Measurements from ENCODE around the gene PRR7. TPM values are rescaled to one million over a fixed set of nuclear protein-coding genes. Genes with fewer than 3 reads are reported as not detected.
"Not testable (repeated sequence)": the region's sequence is repeated elsewhere in the genome, so short reads cannot be mapped to it uniquely, and the experiment has no call there.

The PRR7 gene
- polyA plus RNA-seq, 1 donor from 2014 or later: 46.6 TPM

- H4K20me1 ChIP-seq (ENCODE audit: insufficient read depth): no peaks in the 10 kb centered on the region
- no peaks in the 10 kb centered on the region for H3K27me3 ChIP-seq (ENCODE audit: insufficient read depth, low read depth, low read length)
- no peaks in the 10 kb centered on the region for H3K79me2 ChIP-seq (replicated peaks; ENCODE audit: insufficient read depth, low read length)
- H3F3A ChIP-seq (ENCODE audit: insufficient read depth, low read length, poor library complexity, severe bottlenecking): no peaks in the 10 kb centered on the region
- no peak for TF ChIP-seq RAD21 (conservative IDR thresholded peaks at IDR 0.05)
- no peak for TF ChIP-seq POLR2AphosphoS5 (IDR thresholded peaks at IDR 0.05)
- TF ChIP-seq TAF1 (IDR thresholded peaks at IDR 0.05; ENCODE audit: low read depth): no peak
- TF ChIP-seq REST (IDR thresholded peaks at IDR 0.05; ENCODE audit: borderline replicate concordance): no peak
- no peak for TF ChIP-seq CTCF (IDR thresholded peaks at IDR 0.05; ENCODE audit: poor library complexity, severe bottlenecking)
- H3K9me3 ChIP-seq (ENCODE audit: low read length): no peaks in the 10 kb centered on the region
- no peaks in the 10 kb centered on the region for H3K36me3 ChIP-seq (ENCODE audit: insufficient read depth, low read length)
- H3K9ac ChIP-seq (ENCODE audit: low read length): no peak overlapping the region
- no peaks in the 10 kb centered on the region for H3K9me2 ChIP-seq (ENCODE audit: insufficient read depth, low read length)
- no peak overlapping the region for H3K4me3 ChIP-seq (ENCODE audit: low read length)
- no peak overlapping the region for H2AFZ ChIP-seq (ENCODE audit: low read depth, low read length)
- H3K27ac ChIP-seq (ENCODE audit: low read length): no peak overlapping the region
- H3K4me2 ChIP-seq (ENCODE audit: low read length): no peak overlapping the region
Observed at GRCh38 chr5:177410575-177410974, 36.0 kb upstream of the PRR7 start.

- Histone ChIP-seq H3K9me2 (ENCODE audit: insufficient read depth, low read length) (no peaks in the 10 kb centered on the region), H3K4me3 (ENCODE audit: low read length) (no peak overlapping the region), H3K27me3 (ENCODE audit: insufficient read depth, low read depth, low read length) (no peaks in the 10 kb centered on the region), H2AFZ (ENCODE audit: low read depth, low read length) (no peak overlapping the region), H3K9me3 (ENCODE audit: low read length) (no peaks in the 10 kb centered on the region), H3K27ac (ENCODE audit: low read length) (no peak overlapping the region), H3K36me3 (ENCODE audit: insufficient read depth, low read length) (no peaks in the 10 kb centered on the region), H3K9ac (ENCODE audit: low read length) (no peak overlapping the region), H3F3A (ENCODE audit: insufficient read depth, low read length, poor library complexity, severe bottlenecking) (no peaks in the 10 kb centered on the region), H3K4me2 (ENCODE audit: low read length) (no peak overlapping the region), H4K20me1 (ENCODE audit: insufficient read depth) (no peaks in the 10 kb centered on the region), H3K79me2 (replicated peaks; ENCODE audit: insufficient read depth, low read length) (no peaks in the 10 kb centered on the region)
- TF ChIP-seq TAF1 (IDR thresholded peaks at IDR 0.05; ENCODE audit: low read depth) (no peak), POLR2AphosphoS5 (IDR thresholded peaks at IDR 0.05) (no peak)
Observed at GRCh38 chr5:177412603-177413233, 33.9 kb upstream of the PRR7 start.

GRCh38 chr5:177414481-177414880 lies 32.1 kb upstream of the PRR7 start:
- no peak overlapping the region for H3K27ac ChIP-seq (ENCODE audit: low read length)
- no peak for TF ChIP-seq CTCF (IDR thresholded peaks at IDR 0.05; ENCODE audit: poor library complexity, severe bottlenecking)
- no peak for TF ChIP-seq SMC3 (conservative IDR thresholded peaks at IDR 0.05; ENCODE audit: poor library complexity)
- H3K9me3 ChIP-seq (ENCODE audit: low read length): no peaks in the 10 kb centered on the region
- H3K4me2 ChIP-seq (ENCODE audit: low read length): no peak overlapping the region
- no peaks in the 10 kb centered on the region for H3K27me3 ChIP-seq (ENCODE audit: insufficient read depth, low read depth, low read length)
- no peaks in the 10 kb centered on the region for H4K20me1 ChIP-seq (ENCODE audit: insufficient read depth)
- H3K36me3 ChIP-seq (ENCODE audit: insufficient read depth, low read length): no peaks in the 10 kb centered on the region
- no peak overlapping the region for H3K4me3 ChIP-seq (ENCODE audit: low read length)
- H3K9me2 ChIP-seq (ENCODE audit: insufficient read depth, low read length): no peaks in the 10 kb centered on the region
- no peak overlapping the region for H2AFZ ChIP-seq (ENCODE audit: low read depth, low read length)
- no peaks in the 10 kb centered on the region for H3K79me2 ChIP-seq (replicated peaks; ENCODE audit: insufficient read depth, low read length)
- no peak overlapping the region for H3K9ac ChIP-seq (ENCODE audit: low read length)
- H3F3A ChIP-seq (ENCODE audit: insufficient read depth, low read length, poor library complexity, severe bottlenecking): no peaks in the 10 kb centered on the region

- not testable (repeated sequence) for H3K79me2 ChIP-seq (replicated peaks; ENCODE audit: insufficient read depth, low read length); H3K9ac ChIP-seq (ENCODE audit: low read length); H4K20me1 ChIP-seq (ENCODE audit: insufficient read depth); H3K9me3 ChIP-seq (ENCODE audit: low read length); H3K4me3 ChIP-seq (ENCODE audit: low read length); H2AFZ ChIP-seq (ENCODE audit: low read depth, low read length); H3K27me3 ChIP-seq (ENCODE audit: insufficient read depth, low read depth, low read length); H3K27ac ChIP-seq (ENCODE audit: low read length); H3K4me2 ChIP-seq (ENCODE audit: low read length); H3F3A ChIP-seq (ENCODE audit: insufficient read depth, low read length, poor library complexity, severe bottlenecking); H3K36me3 ChIP-seq (ENCODE audit: insufficient read depth, low read length); H3K9me2 ChIP-seq (ENCODE audit: insufficient read depth, low read length)
Observed at GRCh38 chr5:177417081-177417480, 29.5 kb upstream of the PRR7 start.
